HEK293T (cell line): ENCODE measurements around the gene TCF12.

Experiments
- ARNT ChIP-seq: fragments of 450-650 bp; IDR thresholded peaks from 2 replicates; pipeline ENCODE4 v1.6.1; 2017; ENCODE audit warnings: mild to moderate bottlenecking
- FOXA1 ChIP-seq: fragments of 450-650 bp; IDR thresholded peaks from 2 replicates; pipeline ENCODE4 v1.6.1; 2016; ENCODE audit warnings: mild to moderate bottlenecking
- FOXM1 ChIP-seq: fragments of 450-650 bp; IDR thresholded peaks from 2 replicates; pipeline ENCODE4 v1.6.1; 2017; ENCODE audit warnings: mild to moderate bottlenecking, borderline replicate concordance
- HDGF ChIP-seq: fragments of 450-650 bp; IDR thresholded peaks from 2 replicates; pipeline ENCODE4 v1.6.1; 2017; ENCODE audit warnings: antibody characterized with exemption, borderline replicate concordance
- PKNOX1 ChIP-seq: fragments of 450-650 bp; IDR thresholded peaks from 2 replicates; pipeline ENCODE4 v1.6.1; 2016
- SP1 ChIP-seq: fragments of 450-650 bp; IDR thresholded peaks from 2 replicates; pipeline ENCODE4 v1.6.1; 2017
- SUZ12 ChIP-seq: fragments of 450-650 bp; IDR thresholded peaks from 2 replicates; pipeline ENCODE4 v1.6.1; 2016; ENCODE audit warnings: mild to moderate bottlenecking

GRCh38 chr15:57236561-57237300 lies 318.3 kb downstream of the TCF12 start:
- TF ChIP-seq SUZ12 (no peak), FOXM1 (no peak), HDGF (no peak), ARNT (no peak), FOXA1 (no peak), PKNOX1 (no peak), SP1 (no peak)
